Urinary bladder (tissue), 4 donors: ENCODE results near the gene PDHX. TPM values are rescaled to one million over a fixed set of nuclear protein-coding genes. Genes with fewer than 3 reads are reported as not detected.

Experiments
- DNase-seq: peaks from one replicate; pipeline ENCODE4 v3.0.0-alpha.2; 2015; ENCODE audit errors: extremely low spot score
- H3K27ac ChIP-seq: one replicate; pipeline ENCODE4 v1.5.1; 2013; ENCODE audit warnings: low read depth, mild to moderate bottlenecking, moderate library complexity
- H3K36me3 ChIP-seq: one replicate; pipeline ENCODE4 v1.6.1; 2013; ENCODE audit warnings: mild to moderate bottlenecking, moderate library complexity; ENCODE audit not compliant: insufficient read depth
- H3K4me1 ChIP-seq: one replicate; pipeline ENCODE4 v1.6.1; 2013; ENCODE audit warnings: mild to moderate bottlenecking, moderate library complexity; ENCODE audit not compliant: insufficient read depth
- H3K4me3 ChIP-seq: one replicate; pipeline ENCODE4 v1.5.1; 2013; ENCODE audit warnings: low read depth, low read length
- WGBS: extraction: QIAGEN DNeasy Blood & Tissue Kit; methylation state at CpG from one replicate; pipeline ENCODE4 v1.1.7; 2013; 5-methylcytosine and 5-hydroxymethylcytosine counted together
- polyA plus RNA-seq: library from polyadenylated mRNA; stranded (reverse); fragments of 200-250 nt; gene quantifications from one replicate; pipeline ENCODE4 v1.2.3, GENCODE V29; 2013
- total RNA-seq: library from RNA; depleted of rRNA; stranded (reverse); fragments of >200 nt; gene quantifications from one replicate; pipeline ENCODE4 v1.2.3, GENCODE V29; 2014
- donor health status: healthy with polysubstance abuse.
- donor health status: healthy.

Gene PDHX
- total and polyA plus RNA-seq, 2 donors, result 25.3 to 37.8 TPM

DNA sequence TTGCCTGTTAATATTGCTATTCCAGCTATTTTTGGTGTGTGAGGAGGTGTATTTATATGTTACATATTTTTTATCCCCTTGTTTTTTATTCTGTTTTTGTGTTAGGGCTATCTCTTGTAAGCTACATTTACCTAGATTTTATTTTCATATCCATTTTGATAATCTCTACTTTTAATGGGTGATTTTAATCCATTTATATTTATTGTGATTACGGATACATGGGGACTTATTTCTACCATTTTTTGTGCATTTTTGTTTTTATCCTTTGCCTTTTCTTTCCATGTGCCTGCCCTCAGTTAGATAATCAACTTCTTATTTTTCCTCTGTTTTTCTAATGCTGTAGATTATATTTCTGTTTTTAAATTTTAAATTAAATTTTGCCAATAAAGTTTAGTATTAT, 28.3 kb downstream of the PDHX start:
- Histone ChIP-seq H3K27ac (no peak overlapping the region), H3K36me3 (no peaks in the 10 kb centered on the region), H3K4me3 (no peak overlapping the region), H3K4me1 (no peaks in the 10 kb centered on the region)
- 100% methylated on average over 1 of the region's 1 CpG for WGBS
- DNase-seq, result no peak

DNA sequence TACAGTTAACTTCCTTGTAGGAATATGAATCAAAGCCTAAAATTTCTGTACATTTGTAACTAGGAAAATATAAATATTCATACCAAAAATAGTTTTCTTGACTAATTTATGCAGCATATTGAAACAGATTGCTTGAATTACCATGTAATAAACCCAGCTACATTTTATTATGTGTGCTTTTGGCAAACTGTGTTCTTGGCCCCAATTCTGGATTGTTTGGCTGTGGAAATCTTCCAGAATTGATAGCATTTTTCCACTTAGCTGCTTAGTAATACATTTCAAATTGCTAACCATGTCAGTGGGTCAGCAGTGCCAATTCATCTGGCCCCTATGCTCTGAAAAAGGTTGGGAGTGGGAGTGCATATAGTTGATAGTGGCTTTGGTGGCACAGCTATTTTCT, 32.3 kb downstream of the PDHX start:
- Histone ChIP-seq H3K36me3 (no peaks in the 10 kb centered on the region), H3K4me1 (no peaks in the 10 kb centered on the region), H3K4me3 (no peak overlapping the region), H3K27ac (no peak overlapping the region)
- DNase-seq, result no peak

DNA sequence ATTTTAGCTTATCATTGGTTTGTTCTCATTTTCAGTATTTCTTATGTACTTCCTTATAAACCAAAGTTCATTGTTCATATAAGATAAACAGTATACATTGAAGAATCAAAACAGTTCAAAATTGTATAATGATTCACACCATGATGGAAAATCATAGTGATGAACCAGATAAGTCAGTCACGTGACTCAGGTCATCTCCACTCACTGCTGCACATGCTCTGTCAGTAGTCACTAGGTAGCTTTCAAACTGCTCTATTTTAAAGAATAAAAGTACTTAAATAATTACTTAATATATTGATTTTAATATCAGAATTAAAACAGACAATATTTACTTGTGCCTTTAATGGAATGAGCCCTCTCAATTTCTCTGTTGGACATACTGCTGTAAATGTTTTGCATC, 37.5 kb downstream of the PDHX start:
- Histone ChIP-seq H3K4me3 (no peak overlapping the region), H3K36me3 (no peaks in the 10 kb centered on the region)

DNA sequence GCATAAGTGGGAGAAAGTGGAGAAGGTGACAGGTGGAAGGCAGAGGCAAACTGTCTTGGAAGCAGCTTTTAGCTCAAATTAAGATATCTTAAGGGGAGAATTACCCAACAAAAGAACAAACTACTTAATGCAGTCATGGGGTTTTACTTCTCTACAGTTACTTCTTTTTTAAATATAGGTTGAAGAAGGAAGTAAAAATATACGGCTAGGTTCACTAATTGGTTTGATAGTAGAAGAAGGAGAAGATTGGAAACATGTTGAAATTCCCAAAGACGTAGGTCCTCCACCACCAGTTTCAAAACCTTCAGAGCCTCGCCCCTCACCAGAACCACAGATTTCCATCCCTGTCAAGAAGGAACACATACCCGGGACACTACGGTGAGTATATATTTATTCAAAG, 40.8 kb downstream of the PDHX start:
- no peak for DNase-seq
- no peak overlapping the region for H3K4me3 ChIP-seq
- WGBS, result 91% methylated on average over 5 of the region's 5 CpGs
- H3K36me3 ChIP-seq, result peaks cover 2% of the 10 kb centered on the region
- H3K4me1 ChIP-seq, result no peaks in the 10 kb centered on the region
- H3K27ac ChIP-seq, result no peak overlapping the region

More for the DNA sequence above, 37.5 kb downstream of the PDHX start:
- H3K27ac ChIP-seq, result no peak overlapping the region
- no peak for DNase-seq
- H3K4me1 ChIP-seq, result no peaks in the 10 kb centered on the region
- 88% methylated on average over 1 of the region's 1 CpG for WGBS

DNA sequence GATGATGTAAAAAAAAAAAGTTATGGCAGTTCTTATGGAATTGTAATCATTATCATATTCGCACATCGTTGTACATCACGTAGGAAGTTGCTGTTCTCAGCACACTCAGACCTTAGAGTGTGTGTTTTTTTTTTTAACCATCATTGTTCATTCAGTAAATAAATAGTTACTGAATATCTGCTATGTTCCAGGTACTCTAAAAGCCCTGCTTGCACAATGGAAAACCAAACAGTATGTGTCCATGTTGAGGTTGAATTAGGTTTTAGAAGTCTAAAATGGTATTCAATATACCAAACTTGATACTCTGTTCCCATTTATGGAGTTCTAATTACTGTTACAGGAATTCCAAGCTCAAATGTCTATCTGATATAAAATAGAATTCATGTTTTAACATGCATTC, 41.2 kb downstream of the PDHX start:
- H3K27ac ChIP-seq, result no peak overlapping the region
- DNase-seq, result no peak
- no peaks in the 10 kb centered on the region for H3K4me1 ChIP-seq
- H3K4me3 ChIP-seq, result no peak overlapping the region
- H3K36me3 ChIP-seq, result peaks cover 2% of the 10 kb centered on the region
- WGBS, result 96% methylated on average over 3 of the region's 3 CpGs

DNA sequence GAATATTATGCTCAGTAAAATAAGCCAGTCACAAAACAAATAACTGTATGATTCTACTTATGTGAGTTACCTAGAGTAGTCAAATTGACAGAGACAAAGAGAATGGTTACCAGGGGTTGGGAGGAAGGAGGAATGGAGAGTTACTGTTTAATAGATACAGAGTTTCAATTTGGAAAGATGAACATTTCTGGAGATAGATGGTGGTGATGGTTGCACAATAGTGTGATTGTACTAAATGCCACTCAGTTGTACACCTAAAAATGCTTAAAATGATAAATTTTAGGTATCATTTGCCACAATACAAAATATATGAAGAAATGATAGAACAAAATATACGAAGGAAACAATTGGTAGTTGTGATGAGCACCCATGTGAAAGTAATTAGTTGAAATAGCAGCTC, 43.4 kb downstream of the PDHX start:
- Histone ChIP-seq H3K4me3 (no peak overlapping the region), H3K27ac (no peak overlapping the region), H3K36me3 (peaks cover 2% of the 10 kb centered on the region), H3K4me1 (no peaks in the 10 kb centered on the region)
- 99% methylated on average over 1 of the region's 1 CpG for WGBS
- DNase-seq, result no peak

DNA sequence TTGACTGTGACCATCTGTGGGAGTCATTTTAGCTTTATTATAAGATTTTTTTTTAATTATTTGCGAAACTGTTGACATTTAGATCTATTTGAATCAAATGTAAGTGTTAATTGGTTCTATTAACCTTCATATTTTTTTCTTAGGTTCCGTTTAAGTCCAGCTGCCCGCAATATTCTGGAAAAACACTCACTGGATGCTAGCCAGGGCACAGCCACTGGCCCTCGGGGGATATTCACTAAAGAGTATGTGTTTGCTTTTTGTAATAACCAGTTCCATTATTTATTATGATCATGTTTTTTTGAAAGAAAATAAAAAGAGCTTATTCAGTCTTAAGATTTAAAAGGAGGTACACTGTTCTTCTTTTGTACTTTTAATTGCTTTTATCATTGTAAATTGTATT, 43.9 kb downstream of the PDHX start:
- 45% methylated on average over 4 of the region's 4 CpGs for WGBS
- no peak overlapping the region for H3K27ac ChIP-seq
- DNase-seq, result no peak
- H3K4me3 ChIP-seq, result no peak overlapping the region
- H3K4me1 ChIP-seq, result no peaks in the 10 kb centered on the region
- H3K36me3 ChIP-seq, result peaks cover 2% of the 10 kb centered on the region

DNA sequence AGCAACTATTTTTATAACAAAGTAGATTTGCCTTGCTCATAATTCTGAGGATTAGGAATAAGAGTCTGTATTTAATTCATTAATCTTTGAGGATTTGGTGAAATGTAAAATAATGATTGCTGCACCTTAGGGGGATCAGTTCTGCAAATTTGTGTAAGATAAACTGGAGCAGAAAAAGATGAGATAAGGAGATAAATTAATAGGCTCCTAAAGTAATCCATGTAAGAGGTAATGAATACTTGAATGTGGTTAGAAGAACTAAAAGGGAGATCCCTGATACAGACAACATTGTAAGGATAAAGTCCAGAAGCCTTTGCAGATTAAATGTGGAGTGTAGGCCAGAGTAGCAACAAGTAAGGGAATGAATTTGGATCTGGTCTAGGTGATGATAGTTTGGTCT, 45.6 kb downstream of the PDHX start:
- Histone ChIP-seq H3K36me3 (peaks cover 2% of the 10 kb centered on the region), H3K4me3 (no peak overlapping the region), H3K27ac (no peak overlapping the region), H3K4me1 (no peaks in the 10 kb centered on the region)
- no peak for DNase-seq

DNA sequence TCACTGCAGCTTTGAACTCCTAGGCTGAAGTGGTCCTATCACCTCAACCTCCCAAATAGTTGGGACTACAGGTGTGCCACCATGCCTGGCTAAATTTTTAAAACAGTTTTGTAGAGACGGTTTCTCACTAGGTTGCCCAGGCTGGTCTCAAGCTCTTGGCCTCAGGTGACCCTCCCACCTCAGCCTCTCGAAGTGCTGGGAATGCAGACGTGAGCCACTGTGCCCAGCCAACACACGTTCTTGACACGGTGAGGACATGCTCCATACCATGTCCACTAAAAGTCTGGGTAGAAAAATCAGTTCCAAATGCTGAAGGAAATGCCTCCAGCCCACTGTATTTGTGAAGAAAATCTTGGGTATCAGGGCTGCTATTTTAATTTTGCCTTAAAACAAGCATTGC, 46.9 kb downstream of the PDHX start:
- Histone ChIP-seq H3K36me3 (peaks cover 2% of the 10 kb centered on the region), H3K27ac (no peak overlapping the region), H3K4me1 (no peaks in the 10 kb centered on the region), H3K4me3 (no peak overlapping the region)
- DNase-seq, result no peak
- 94% methylated on average over 5 of the region's 5 CpGs for WGBS

DNA sequence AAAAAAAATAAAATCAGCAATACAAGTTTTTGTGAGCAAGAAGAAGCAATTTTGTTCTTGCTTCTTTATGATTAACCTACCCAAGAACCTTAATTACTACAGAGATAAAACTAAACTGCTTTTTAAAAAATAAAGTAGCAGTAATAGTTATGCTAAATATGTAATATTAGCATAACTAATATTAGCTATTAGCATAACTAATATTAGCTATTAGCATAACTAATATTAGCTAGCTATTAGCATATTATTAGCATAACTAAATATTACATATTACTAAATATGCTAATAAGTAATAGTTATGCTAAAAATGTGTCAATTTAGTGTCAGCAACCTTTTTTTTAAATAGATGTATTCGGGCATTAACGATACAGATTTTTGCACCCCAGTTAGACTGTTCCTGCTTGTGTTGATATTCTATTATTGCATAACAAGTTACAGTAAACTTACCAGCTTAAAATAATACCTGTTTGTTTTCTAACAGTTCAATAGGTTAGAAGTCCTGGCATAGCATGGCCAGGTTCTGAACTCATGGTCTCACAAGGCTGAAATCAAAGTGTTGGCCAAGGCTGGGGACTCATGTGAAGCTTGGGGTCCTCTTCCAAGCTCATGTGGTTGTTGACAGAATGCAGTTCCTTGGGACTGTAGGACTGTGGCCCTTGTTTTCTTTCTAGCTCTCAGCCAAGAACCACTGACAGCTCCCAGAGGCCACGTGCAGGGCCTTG, 48.4 kb downstream of the PDHX start:
- Histone ChIP-seq H3K27ac (no peak overlapping the region), H3K4me3 (no peak overlapping the region), H3K4me1 (no peaks in the 10 kb centered on the region), H3K36me3 (no peaks in the 10 kb centered on the region)
- DNase-seq, result no peak
- WGBS, result 83% methylated on average over 3 of the region's 3 CpGs

DNA sequence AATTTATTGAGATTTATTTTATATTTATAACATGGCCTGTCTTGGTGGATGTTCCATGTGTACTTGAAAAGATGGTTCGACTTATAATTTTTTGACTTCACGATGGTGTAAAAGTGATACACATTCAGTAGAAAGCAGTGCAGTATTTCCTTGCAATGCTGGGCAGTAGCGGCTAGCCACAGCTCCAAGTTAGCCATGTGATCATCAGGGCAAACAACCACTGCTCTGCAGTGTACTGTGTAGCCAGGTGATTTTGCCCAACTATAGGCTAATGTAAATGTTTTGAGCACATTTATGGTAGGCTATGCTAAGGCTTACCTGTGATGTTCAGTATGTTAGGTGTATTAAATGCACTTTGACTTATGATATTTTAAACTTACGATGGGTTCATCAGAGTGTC, 52.4 kb downstream of the PDHX start:
- Histone ChIP-seq H3K4me1 (no peaks in the 10 kb centered on the region), H3K36me3 (no peaks in the 10 kb centered on the region), H3K4me3 (no peak overlapping the region), H3K27ac (no peak overlapping the region)
- DNase-seq, result no peak
- WGBS, result over 99% methylated on average over 4 of the region's 4 CpGs

DNA sequence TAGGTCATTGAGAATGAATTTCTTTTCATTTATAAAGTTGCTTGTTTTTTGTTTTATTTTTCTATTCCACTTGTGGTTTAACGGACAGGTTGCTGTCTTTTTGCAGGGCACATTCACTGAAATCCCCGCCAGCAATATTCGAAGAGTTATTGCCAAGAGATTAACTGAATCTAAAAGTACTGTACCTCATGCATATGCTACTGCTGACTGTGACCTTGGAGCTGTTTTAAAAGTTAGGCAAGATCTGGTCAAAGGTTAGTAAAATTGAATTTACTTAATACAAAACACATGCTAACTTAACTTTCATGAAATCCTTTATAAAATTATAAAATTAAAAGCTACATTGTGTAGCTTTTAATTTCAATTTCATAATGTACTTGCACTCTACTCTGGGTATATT, 53.6 kb downstream of the PDHX start:
- no peak for DNase-seq
- 81% methylated on average over 3 of the region's 3 CpGs for WGBS
- H3K36me3 ChIP-seq, result no peaks in the 10 kb centered on the region
- no peaks in the 10 kb centered on the region for H3K4me1 ChIP-seq
- no peak overlapping the region for H3K4me3 ChIP-seq
- no peak overlapping the region for H3K27ac ChIP-seq

DNA sequence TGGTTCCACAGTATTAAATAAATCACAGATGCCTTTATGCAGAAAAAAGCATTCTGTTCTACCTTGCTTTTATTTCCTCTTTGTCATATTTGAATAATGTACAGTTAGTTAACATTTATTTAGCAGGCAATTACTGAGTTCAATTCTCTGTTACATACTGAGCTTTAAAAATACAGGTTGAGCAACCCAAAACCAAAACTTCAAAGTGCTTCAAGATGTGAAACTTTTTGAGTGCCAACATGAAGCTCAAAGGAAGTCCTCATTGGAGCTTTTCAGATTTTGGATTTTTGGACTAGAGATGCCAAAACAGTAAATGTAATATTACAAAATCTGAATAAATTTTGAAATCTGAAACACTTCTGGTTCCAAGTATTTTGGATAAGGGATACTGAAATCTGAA, 54.1 kb downstream of the PDHX start:
- H3K36me3 ChIP-seq, result no peaks in the 10 kb centered on the region
- DNase-seq, result no peak
- no peaks in the 10 kb centered on the region for H3K4me1 ChIP-seq
- H3K4me3 ChIP-seq, result no peak overlapping the region
- H3K27ac ChIP-seq, result no peak overlapping the region

DNA sequence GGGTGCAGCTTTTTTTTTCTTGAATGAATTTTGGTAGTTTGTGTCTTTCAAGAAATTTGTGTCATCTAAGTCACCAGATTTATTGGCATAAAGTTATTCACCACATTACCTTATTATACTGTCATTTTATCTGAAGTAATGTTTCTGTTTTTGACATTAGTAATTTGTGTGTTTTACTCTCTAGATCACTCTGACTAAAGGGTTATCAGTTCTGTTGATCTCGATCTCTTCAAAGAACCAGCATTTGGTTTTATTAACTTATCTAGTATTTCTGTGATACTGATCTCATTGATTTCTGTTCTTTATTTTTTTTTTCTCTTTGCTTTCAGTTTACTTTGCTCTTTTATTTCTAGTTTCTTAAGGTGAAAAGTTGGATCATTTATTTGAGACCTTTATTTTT, 55.5 kb downstream of the PDHX start:
- no peaks in the 10 kb centered on the region for H3K36me3 ChIP-seq
- H3K27ac ChIP-seq, result no peak overlapping the region
- H3K4me3 ChIP-seq, result no peak overlapping the region
- no peak for DNase-seq
- H3K4me1 ChIP-seq, result no peaks in the 10 kb centered on the region
- 84% methylated on average over 1 of the region's 1 CpG for WGBS

DNA sequence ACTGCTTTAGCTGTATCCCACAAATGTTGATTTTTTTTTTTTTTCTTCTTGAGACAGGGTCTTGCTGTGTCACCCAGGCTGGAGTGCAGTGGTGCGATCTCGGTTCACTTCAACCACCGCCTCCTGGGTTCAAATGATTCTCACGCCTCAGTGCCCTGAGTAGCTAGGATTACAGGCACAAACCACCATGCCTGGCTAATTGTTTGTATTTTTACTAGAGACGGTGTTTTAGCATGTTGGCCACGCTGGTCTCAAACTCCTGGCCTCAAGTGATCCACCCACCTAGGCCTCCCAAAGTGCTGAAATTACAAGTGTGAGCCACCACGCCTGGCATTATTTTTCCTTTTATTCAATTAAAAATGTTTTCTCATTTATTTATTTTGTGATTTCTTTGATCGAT, 55.9 kb downstream of the PDHX start:
- Histone ChIP-seq H3K4me1 (no peaks in the 10 kb centered on the region), H3K4me3 (no peak overlapping the region), H3K27ac (no peak overlapping the region), H3K36me3 (no peaks in the 10 kb centered on the region)
- WGBS, result 93% methylated on average over 8 of the region's 8 CpGs
- DNase-seq, result no peak
